Stimulated activated naive B cell treated with anti-CD40 and anti-IgM and Interleukin-4, amounts not matched to agents 10 μg/mL and 1 μg/mL and 100 μg/mL, for 72 hours (primary cell): ENCODE data around the gene MYH6.
"Not testable (repeated sequence)": the region's sequence is repeated elsewhere in the genome, so short reads cannot be mapped to it uniquely, and the experiment has no call there.

ENCODE experiments used
- ATAC-seq, 2 donors: fragments of 150-1000 bp; cut with Tn5 transposase; replicated peaks; 2 replicates each; pipeline ENCODE4 v1.10.0; 2021; ENCODE audit warnings: moderate library complexity in 1 of 2
- DNase-seq: peaks from one replicate; pipeline ENCODE4 v3.0.0; 2021
- H3K27ac Mint-ChIP-seq: one replicate; pipeline ENCODE4 v1.8.0; 2022; ENCODE audit warnings: mild to moderate bottlenecking, mixed read lengths
- H3K27me3 Mint-ChIP-seq, 2 donors: one replicate each; pipeline ENCODE4 v1.8.0; 2022; ENCODE audit warnings: mixed read lengths in 2 of 2
- H3K36me3 Mint-ChIP-seq, 2 donors: one replicate each; pipeline ENCODE4 v1.8.0; 2022; ENCODE audit warnings: mixed read lengths in 2 of 2, mild to moderate bottlenecking in 1 of 2
- H3K4me1 Mint-ChIP-seq, 2 donors: one replicate each; pipeline ENCODE4 v1.8.0; 2022; ENCODE audit warnings: mixed read lengths in 2 of 2, mild to moderate bottlenecking in 1 of 2
- H3K4me3 Mint-ChIP-seq, 2 donors: one replicate each; pipeline ENCODE4 v1.8.0; 2022; ENCODE audit warnings: mild to moderate bottlenecking in 2 of 2, mixed read lengths in 2 of 2, moderate library complexity in 1 of 2
- H3K9me3 Mint-ChIP-seq, 2 donors: one replicate each; pipeline ENCODE4 v1.8.0; 2022; ENCODE audit warnings: mixed read lengths in 2 of 2, mild to moderate bottlenecking in 1 of 2

The MYH6 gene

GRCh38 chr14:23430016-23430722 is 22.1 kb upstream of the MYH6 start:
- no peak for DNase-seq
- ATAC-seq = no peak
- Mint-ChIP-seq H3K27me3 (peaks cover 39 to 42% of the 10 kb centered on the region in 2 donors), H3K36me3 (no peaks in the 10 kb centered on the region), H3K9me3 (no peaks in the 10 kb centered on the region), H3K4me3 (no peak overlapping the region), H3K27ac (no peak overlapping the region), H3K4me1 (no peaks in the 10 kb centered on the region)

- Mint-ChIP-seq H3K9me3 (no peaks in the 10 kb centered on the region), H3K4me1 (no peaks in the 10 kb centered on the region), H3K4me3 (no peak overlapping the region), H3K36me3 (no peaks in the 10 kb centered on the region), H3K27me3 (peaks cover 37 to 38% of the 10 kb centered on the region in 2 donors), H3K27ac (no peak overlapping the region)
- DNase-seq (no peak), ATAC-seq (no peak)
Observed at GRCh38 chr14:23428686-23429495, 20.8 kb upstream of the MYH6 start.

GRCh38 chr14:23425798-23426197 is 17.7 kb upstream of the MYH6 start:
- peaks cover 11 to 24% of the 10 kb centered on the region in 2 donors for H3K27me3 Mint-ChIP-seq
- not testable (repeated sequence) for H3K4me1 Mint-ChIP-seq, DNase-seq, H3K4me3 Mint-ChIP-seq, H3K9me3 Mint-ChIP-seq, H3K36me3 Mint-ChIP-seq, H3K27ac Mint-ChIP-seq
- peak in 1 of 2 donors; percentile 35 for ATAC-seq

- Mint-ChIP-seq H3K9me3 (no peaks in the 10 kb centered on the region), H3K4me3 (no peak overlapping the region), H3K36me3 (no peaks in the 10 kb centered on the region), H3K27me3 (peaks cover 7 to 24% of the 10 kb centered on the region in 2 donors), H3K27ac (peak overlapping the region; percentile 82), H3K4me1 (peaks cover 5 to 6% of the 10 kb centered on the region in 2 donors)
- DNase-seq (no peak), ATAC-seq (no peak)
Observed at GRCh38 chr14:23425169-23425568, 17.1 kb upstream of the MYH6 start.

- Mint-ChIP-seq H3K4me1 (peaks cover 5 to 6% of the 10 kb centered on the region in 2 donors), H3K9me3 (no peaks in the 10 kb centered on the region), H3K27ac (no peak overlapping the region), H3K4me3 (no peak overlapping the region), H3K27me3 (peaks cover 9 to 30% of the 10 kb centered on the region in 2 donors), H3K36me3 (no peaks in the 10 kb centered on the region)
- no peak for DNase-seq
- no peak for ATAC-seq
Observed at GRCh38 chr14:23423657-23424056, 15.6 kb upstream of the MYH6 start.

DNA sequence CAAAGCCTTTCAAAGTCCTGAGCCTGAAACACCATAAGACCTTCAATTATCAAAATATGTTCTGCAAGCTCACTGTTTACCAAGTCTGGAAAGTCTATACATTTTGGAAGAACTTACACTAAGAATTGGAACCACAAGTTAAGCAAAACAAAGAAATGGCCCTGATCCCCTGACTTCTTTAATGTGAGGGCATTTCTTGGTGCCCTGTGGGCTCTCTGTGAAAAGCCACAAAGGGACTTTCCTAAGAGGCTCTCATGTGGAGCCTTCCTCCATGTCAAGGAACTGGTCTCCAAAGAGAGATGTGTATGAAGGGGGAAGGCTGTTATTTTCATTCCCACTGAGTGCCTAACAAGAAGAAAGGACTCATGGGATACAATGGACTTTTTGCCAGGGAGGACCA is 13.5 kb upstream of the MYH6 start:
- no peak overlapping the region for H3K4me3 Mint-ChIP-seq
- no peaks in the 10 kb centered on the region for H3K36me3 Mint-ChIP-seq
- peaks cover 5 to 6% of the 10 kb centered on the region in 2 donors for H3K4me1 Mint-ChIP-seq
- no peak for DNase-seq
- H3K9me3 Mint-ChIP-seq = no peaks in the 10 kb centered on the region
- H3K27me3 Mint-ChIP-seq = peaks cover 12 to 34% of the 10 kb centered on the region in 2 donors
- H3K27ac Mint-ChIP-seq = no peak overlapping the region
- peak; percentile 59 to 85 for ATAC-seq

DNA sequence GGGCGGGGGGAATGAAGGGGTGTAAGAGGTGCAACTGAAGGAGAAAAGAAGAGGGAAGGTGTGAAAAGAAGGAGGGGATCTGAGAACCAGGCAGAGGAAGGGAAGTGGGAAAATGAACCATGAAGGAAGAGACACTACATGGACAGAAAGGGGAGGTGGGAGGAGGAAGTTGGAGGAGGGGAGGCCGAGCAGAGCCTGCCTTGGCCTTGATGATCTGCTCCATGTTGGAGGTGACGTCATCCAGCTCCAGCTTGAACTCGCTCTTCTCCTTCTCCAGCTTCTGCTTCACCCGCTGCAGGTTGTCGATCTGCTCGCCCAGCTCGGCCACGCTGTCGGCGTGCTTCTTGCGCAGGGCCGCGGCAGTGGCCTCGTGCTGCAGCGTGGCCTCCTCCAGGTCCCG is 11.6 kb upstream of the MYH6 start:
- H3K4me1 Mint-ChIP-seq, DNase-seq, H3K27ac Mint-ChIP-seq, H3K4me3 Mint-ChIP-seq, H3K9me3 Mint-ChIP-seq, H3K36me3 Mint-ChIP-seq, ATAC-seq: not testable (repeated sequence)
- H3K27me3 Mint-ChIP-seq = peaks cover 18 to 36% of the 10 kb centered on the region in 2 donors

DNA sequence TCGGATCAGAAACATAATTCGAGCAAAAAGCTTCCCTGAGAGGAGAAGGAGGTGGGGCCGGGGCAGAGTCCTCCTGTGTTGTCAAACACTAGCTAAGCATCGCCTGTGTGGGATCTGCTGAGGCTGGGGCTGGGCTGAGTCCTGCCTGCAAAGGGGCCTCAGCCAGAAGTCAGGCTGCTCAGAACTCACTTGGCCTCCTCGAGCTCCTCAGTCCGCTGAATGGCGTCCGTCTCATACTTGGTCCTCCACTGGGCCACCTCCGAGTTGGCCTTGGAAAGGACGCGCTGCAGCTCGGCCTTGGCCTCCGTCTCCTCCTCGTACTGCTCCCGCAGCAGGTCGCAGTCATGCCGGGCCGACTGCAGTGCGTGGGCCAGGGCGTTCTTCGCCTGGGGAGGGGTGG is 9.9 kb upstream of the MYH6 start:
- DNase-seq = no peak
- Mint-ChIP-seq H3K9me3 (no peaks in the 10 kb centered on the region), H3K27me3 (peaks cover 29 to 36% of the 10 kb centered on the region in 2 donors), H3K4me3 (no peak overlapping the region), H3K27ac (no peak overlapping the region), H3K36me3 (no peaks in the 10 kb centered on the region), H3K4me1 (peaks cover 5 to 6% of the 10 kb centered on the region in 2 donors)
- ATAC-seq = no peak

GRCh38 chr14:23417269-23417668 is 9.2 kb upstream of the MYH6 start:
- not testable (repeated sequence) for H3K9me3 Mint-ChIP-seq, ATAC-seq, H3K4me1 Mint-ChIP-seq, H3K4me3 Mint-ChIP-seq, DNase-seq, H3K36me3 Mint-ChIP-seq, H3K27ac Mint-ChIP-seq
- H3K27me3 Mint-ChIP-seq = peaks cover 35 to 41% of the 10 kb centered on the region in 2 donors

DNA sequence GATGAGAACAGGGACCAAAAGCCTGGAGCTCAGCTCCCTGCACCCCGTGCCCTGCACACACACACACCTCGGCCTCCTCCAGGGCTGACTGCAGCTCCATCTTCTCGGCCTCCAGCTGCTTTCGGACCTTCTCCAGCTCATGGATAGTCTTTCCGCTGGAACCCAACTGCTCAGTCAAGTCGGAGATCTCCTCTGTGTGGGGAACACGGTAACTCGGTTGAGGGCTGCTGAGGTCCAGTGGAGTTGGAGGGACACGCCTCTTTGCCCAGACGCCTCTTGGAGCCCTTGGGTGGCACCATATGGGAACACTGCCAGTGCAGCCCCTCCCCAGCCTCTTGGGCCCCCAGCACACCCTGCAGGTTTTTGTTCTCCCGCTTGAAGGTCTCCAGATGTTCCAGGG is 8.7 kb upstream of the MYH6 start:
- DNase-seq (no peak), ATAC-seq (no peak)
- Mint-ChIP-seq H3K27ac (no peak overlapping the region), H3K9me3 (no peaks in the 10 kb centered on the region), H3K4me1 (peaks cover 2 to 4% of the 10 kb centered on the region in 2 donors), H3K4me3 (no peak overlapping the region), H3K27me3 (peaks cover 38 to 43% of the 10 kb centered on the region in 2 donors), H3K36me3 (no peaks in the 10 kb centered on the region)

DNA sequence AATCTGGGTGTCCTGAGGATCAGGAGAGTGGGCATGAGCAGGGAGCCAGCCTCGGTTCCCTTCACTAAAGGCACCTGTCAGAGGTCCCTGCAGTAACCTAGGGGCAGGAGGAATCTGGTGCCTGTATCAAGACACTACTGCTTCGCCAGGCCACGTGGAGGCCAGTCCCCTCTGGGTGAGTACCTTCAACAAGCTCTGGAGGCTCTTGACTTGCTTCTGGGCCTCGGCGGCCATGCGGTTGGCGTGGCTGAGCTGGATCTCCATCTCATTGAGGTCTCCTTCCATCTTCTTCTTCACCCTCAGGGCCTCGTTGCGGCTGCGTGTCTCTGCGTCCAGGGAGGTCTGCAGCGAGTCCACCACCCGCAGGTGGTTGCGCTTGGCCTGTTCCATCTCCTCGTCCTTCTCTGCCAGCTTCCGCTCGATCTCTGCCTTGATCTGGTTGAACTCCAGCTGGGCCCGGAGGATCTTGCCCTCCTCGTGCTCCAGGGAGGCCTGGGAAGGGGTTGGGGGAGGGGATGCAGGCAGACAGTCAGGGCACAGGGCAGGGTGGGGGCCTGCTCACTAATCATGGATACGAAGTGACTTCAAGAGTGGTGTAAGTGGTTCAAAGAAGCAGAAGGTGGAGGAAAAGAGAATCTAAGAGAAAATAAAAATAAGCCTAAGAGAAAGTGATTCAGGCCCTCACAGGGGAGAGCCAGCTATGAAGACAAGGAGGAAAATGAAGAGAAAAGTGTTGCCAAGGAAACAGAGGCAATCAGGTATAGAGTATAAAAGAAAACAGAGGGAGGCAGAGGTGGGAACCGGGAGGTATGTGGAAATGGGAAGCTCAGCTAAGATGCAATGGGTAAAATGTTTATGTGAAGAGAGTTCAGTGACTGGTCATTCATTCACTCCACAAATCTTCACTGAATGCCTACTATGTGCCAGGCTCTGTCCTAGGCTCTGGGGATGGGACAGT is 8.0 kb upstream of the MYH6 start:
- Mint-ChIP-seq H3K27ac (no peak overlapping the region), H3K36me3 (no peaks in the 10 kb centered on the region), H3K4me3 (no peak overlapping the region), H3K9me3 (no peaks in the 10 kb centered on the region), H3K4me1 (no peaks in the 10 kb centered on the region), H3K27me3 (peaks cover 45 to 50% of the 10 kb centered on the region in 2 donors)
- no peak for ATAC-seq
- DNase-seq = no peak

DNA sequence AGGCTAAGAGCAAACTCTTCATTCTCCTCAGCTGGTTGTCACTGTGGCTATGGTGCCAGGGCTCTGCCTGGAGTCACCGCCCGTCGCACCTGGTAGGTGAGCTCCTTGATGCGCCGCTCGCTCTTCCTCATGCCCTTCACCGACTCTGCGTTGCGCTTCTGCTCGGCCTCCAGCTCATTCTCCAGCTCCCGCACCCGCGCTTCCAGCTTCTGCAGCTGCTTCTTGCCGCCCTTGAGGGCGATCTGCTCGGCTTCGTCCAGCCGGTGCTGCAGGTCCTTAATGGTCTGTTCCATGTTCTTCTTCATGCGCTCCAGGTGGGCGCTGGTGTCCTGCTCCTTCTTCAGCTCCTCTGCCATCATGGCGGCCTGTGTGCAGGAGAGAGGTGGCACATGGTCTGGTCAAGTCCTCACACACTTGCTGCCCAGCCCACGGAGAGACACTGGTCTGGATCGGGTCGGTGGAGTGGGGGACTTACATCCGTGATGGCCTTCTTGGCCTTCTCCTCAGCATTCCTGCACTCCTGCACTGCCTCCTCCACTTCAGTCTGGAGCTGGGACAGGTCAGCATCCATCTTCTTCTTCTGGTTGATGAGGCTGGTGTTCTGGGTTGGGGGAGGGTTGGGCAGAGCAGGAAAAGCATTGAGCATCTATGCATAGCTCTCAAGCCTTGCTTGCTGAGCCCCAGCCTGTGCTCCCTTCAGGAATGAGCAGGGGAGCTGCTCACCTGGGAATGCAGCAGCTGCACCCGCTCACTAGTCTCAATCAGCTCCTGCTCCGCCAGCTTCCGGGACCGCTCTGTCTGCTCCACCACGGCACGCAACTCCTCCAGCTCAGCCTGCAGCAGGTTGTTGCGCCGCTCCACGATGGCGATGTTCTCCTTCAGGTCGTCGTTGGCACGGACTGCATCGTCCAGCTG is 7.1 kb upstream of the MYH6 start:
- DNase-seq (no peak), ATAC-seq (no peak)
- no peak overlapping the region for H3K27ac Mint-ChIP-seq
- no peaks in the 10 kb centered on the region for H3K4me1 Mint-ChIP-seq
- peaks cover 55 to 57% of the 10 kb centered on the region in 2 donors for H3K27me3 Mint-ChIP-seq
- H3K4me3 Mint-ChIP-seq = no peak overlapping the region
- H3K9me3 Mint-ChIP-seq = no peaks in the 10 kb centered on the region
- no peaks in the 10 kb centered on the region for H3K36me3 Mint-ChIP-seq

DNA sequence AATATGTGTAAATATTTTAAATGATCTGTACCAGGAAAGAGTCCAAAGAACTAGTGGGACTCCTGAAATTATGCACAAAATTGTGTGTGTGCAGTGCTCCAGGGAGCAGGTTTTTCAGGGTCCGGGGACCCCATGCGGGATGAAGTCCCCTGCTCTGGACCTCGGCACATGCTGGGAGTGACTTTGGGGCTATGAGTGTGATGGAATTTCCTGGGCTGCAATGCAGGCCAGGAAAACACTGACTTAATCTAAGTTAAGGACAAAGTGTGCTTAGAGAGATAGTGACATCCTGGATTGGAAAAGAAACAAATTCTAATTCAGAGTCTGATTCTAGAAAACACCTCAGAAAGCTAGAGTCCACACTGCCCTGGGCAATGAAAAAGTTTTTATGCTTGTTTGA is 6.2 kb upstream of the MYH6 start:
- no peak overlapping the region for H3K4me3 Mint-ChIP-seq
- peaks cover 2 to 4% of the 10 kb centered on the region in 2 donors for H3K4me1 Mint-ChIP-seq
- H3K27me3 Mint-ChIP-seq = peaks cover 51 to 54% of the 10 kb centered on the region in 2 donors
- DNase-seq (no peak), ATAC-seq (no peak)
- no peaks in the 10 kb centered on the region for H3K9me3 Mint-ChIP-seq
- no peaks in the 10 kb centered on the region for H3K36me3 Mint-ChIP-seq
- no peak overlapping the region for H3K27ac Mint-ChIP-seq
